H9 (cell line): ENCODE data around the gene BTBD7. TPM values are rescaled to one million over a fixed set of nuclear protein-coding genes. Genes with fewer than 3 reads are reported as not detected.

Source experiments
- DNase-seq: peaks from one replicate; pipeline ENCODE4 v3.0.0-alpha.2; 2017
- H2AFZ ChIP-seq: one replicate; pipeline ENCODE4 v1.6.1; 2013; ENCODE audit warnings: mild to moderate bottlenecking, low read length, control low read depth, moderate library complexity
- H2AK5ac ChIP-seq: 2 replicates; pipeline ENCODE4 v1.6.1; 2013; ENCODE audit warnings: low read length, control low read depth, mixed read lengths; ENCODE audit not compliant: insufficient read length
- H2BK120ac ChIP-seq: one replicate; pipeline ENCODE4 v1.6.1; 2013; ENCODE audit warnings: low read depth, mild to moderate bottlenecking, low read length, control low read depth, inconsistent platforms; ENCODE audit not compliant: poor library complexity, severe bottlenecking
- H2BK12ac ChIP-seq: 2 replicates; pipeline ENCODE4 v1.6.1; 2013; ENCODE audit warnings: low read length, control low read depth, mixed read lengths, low read depth; ENCODE audit not compliant: insufficient read length
- H2BK15ac ChIP-seq: 2 replicates; pipeline ENCODE4 v1.6.1; 2013; ENCODE audit warnings: low read depth, low read length, control low read depth
- H2BK20ac ChIP-seq: one replicate; pipeline ENCODE4 v1.6.1; 2013; ENCODE audit warnings: low read depth, mild to moderate bottlenecking, low read length, control low read depth, inconsistent platforms; ENCODE audit not compliant: poor library complexity, severe bottlenecking
- H2BK5ac ChIP-seq: 2 replicates; pipeline ENCODE4 v1.6.1; 2013; ENCODE audit warnings: low read length, control low read depth, mixed read lengths; ENCODE audit not compliant: insufficient read length
- H3K14ac ChIP-seq: 2 replicates; pipeline ENCODE4 v1.6.1; 2013; ENCODE audit warnings: low read length, control low read depth; ENCODE audit not compliant: insufficient read depth
- H3K18ac ChIP-seq: 2 replicates; pipeline ENCODE4 v1.6.1; 2013; ENCODE audit warnings: low read depth, mild to moderate bottlenecking, mixed read lengths, low read length, control low read depth; ENCODE audit not compliant: insufficient read length
- H3K23ac ChIP-seq: 2 replicates; pipeline ENCODE4 v1.6.1; 2013; ENCODE audit warnings: low read length, control low read depth, mixed read lengths, low read depth; ENCODE audit not compliant: insufficient read length
- H3K23me2 ChIP-seq: 2 replicates; pipeline ENCODE4 v1.6.1; 2013; ENCODE audit warnings: low read depth, mild to moderate bottlenecking, mixed read lengths, low read length, control low read depth; ENCODE audit not compliant: insufficient read length, poor library complexity, severe bottlenecking
- H3K27ac ChIP-seq: 2 replicates; pipeline ENCODE4 v1.5.1; 2013; ENCODE audit warnings: low read length, control low read depth, mixed read lengths, low read depth; ENCODE audit not compliant: insufficient read length
- H3K27me3 ChIP-seq: 2 replicates; pipeline ENCODE4 v1.6.1; 2013; ENCODE audit warnings: low read length, control low read depth, inconsistent platforms; ENCODE audit not compliant: insufficient read depth
- H3K4ac ChIP-seq: 2 replicates; pipeline ENCODE4 v1.6.1; 2013; ENCODE audit warnings: low read depth, mild to moderate bottlenecking, control low read depth, inconsistent platforms, low read length, moderate library complexity
- H3K4me1 ChIP-seq: 2 replicates; pipeline ENCODE4 v1.6.1; 2013; ENCODE audit warnings: low read length, control low read depth, inconsistent platforms; ENCODE audit not compliant: insufficient read depth
- H3K4me2 ChIP-seq: 2 replicates; pipeline ENCODE4 v1.6.1; 2013; ENCODE audit warnings: low read length, control low read depth, mixed read lengths; ENCODE audit not compliant: insufficient read length, insufficient read depth
- H3K56ac ChIP-seq: 2 replicates; pipeline ENCODE4 v1.6.1; 2013; ENCODE audit warnings: low read depth, mild to moderate bottlenecking, mixed read lengths, low read length, control low read depth; ENCODE audit not compliant: insufficient read length
- H3K79me1 ChIP-seq: 2 replicates; pipeline ENCODE4 v1.6.1; 2013; ENCODE audit warnings: low read depth, mild to moderate bottlenecking, moderate library complexity, low read length, control low read depth, inconsistent platforms; ENCODE audit not compliant: insufficient read depth, poor library complexity, severe bottlenecking
- H3K79me2 ChIP-seq: 2 replicates; pipeline ENCODE4 v1.6.1; 2013; ENCODE audit warnings: low read length, control low read depth, inconsistent platforms; ENCODE audit not compliant: insufficient read depth
- H3K9ac ChIP-seq: 2 replicates; pipeline ENCODE4 v1.6.1; 2013; ENCODE audit warnings: low read length, control low read depth, mixed read lengths; ENCODE audit not compliant: insufficient read length; ENCODE audit errors: extremely low read depth
- H3K9me3 ChIP-seq: one replicate; pipeline ENCODE4 v1.6.1; 2013; ENCODE audit warnings: low read depth, low read length, inconsistent platforms; ENCODE audit not compliant: control insufficient read depth
- H3T11ph ChIP-seq: one replicate; pipeline ENCODE4 v1.6.1; 2013; ENCODE audit warnings: mild to moderate bottlenecking, low read length, control low read depth, inconsistent platforms
- H4K20me1 ChIP-seq: one replicate; pipeline ENCODE4 v1.6.1; 2013; ENCODE audit not compliant: control insufficient read depth, insufficient read length, insufficient read depth
- H4K5ac ChIP-seq: 2 replicates; pipeline ENCODE4 v1.6.1; 2013; ENCODE audit warnings: low read depth, mild to moderate bottlenecking, mixed read lengths, low read length, control low read depth; ENCODE audit not compliant: insufficient read length
- H4K8ac ChIP-seq: replicated peaks from 2 replicates; pipeline ENCODE4 v1.6.1; 2013; ENCODE audit warnings: low read length, control low read depth, mixed read lengths, low read depth; ENCODE audit not compliant: insufficient read length
- H4K91ac ChIP-seq: 2 replicates; pipeline ENCODE4 v1.6.1; 2013; ENCODE audit warnings: low read depth, mild to moderate bottlenecking, moderate library complexity, mixed read lengths, low read length, control low read depth; ENCODE audit not compliant: insufficient read length
- H3K27ac Mint-ChIP-seq, 3 experiments: 2 replicates in 2 of 3; 3 replicates in 1 of 3; pipeline ENCODE4 v1.8.0; 2020 to 2021; ENCODE audit warnings: mixed read lengths in 3 of 3, mild to moderate bottlenecking in 1 of 3, moderate library complexity in 1 of 3
- H3K27me3 Mint-ChIP-seq: 2 replicates; pipeline ENCODE4 v1.8.0; 2021; ENCODE audit warnings: low read depth, mild to moderate bottlenecking, moderate library complexity, mixed read lengths
- H3K36me3 Mint-ChIP-seq, 3 experiments: 2 replicates in 2 of 3; 3 replicates in 1 of 3; pipeline ENCODE4 v1.8.0; 2020 to 2021; ENCODE audit warnings: low read depth in 3 of 3, mixed read lengths in 3 of 3; ENCODE audit not compliant: insufficient read depth in 1 of 3
- H3K4me1 Mint-ChIP-seq, 2 experiments: 2 replicates each; pipeline ENCODE4 v1.8.0; 2020; ENCODE audit warnings: mixed read lengths in 2 of 2
- H3K4me3 Mint-ChIP-seq, 2 experiments: 2 replicates in 1 of 2; 3 replicates in 1 of 2; pipeline ENCODE4 v1.8.0; 2020 to 2021; ENCODE audit warnings: mild to moderate bottlenecking in 2 of 2, mixed read lengths in 2 of 2, moderate library complexity in 1 of 2
- H3K9me3 Mint-ChIP-seq, 2 experiments: 2 replicates in 1 of 2; 3 replicates in 1 of 2; pipeline ENCODE4 v1.8.0; 2020; ENCODE audit warnings: mild to moderate bottlenecking in 2 of 2, mixed read lengths in 2 of 2, moderate library complexity in 1 of 2
- total RNA-seq: library from RNA; stranded (reverse); gene quantifications from 2 replicates; pipeline ENCODE4 v1.2.1, GENCODE V29; 2021
- TF ChIP-seq, protein P1 (sequence below): fragments of 200-600 bp; sonication (generic); conservative IDR thresholded peaks from 3 replicates; pipeline ENCODE4 v1.8.0; 2021; ENCODE audit warnings: antibody characterized with exemption, mild to moderate bottlenecking

Gene BTBD7
- total RNA-seq, 1 experiment from 2014 or later: 44.1 TPM

DNA sequence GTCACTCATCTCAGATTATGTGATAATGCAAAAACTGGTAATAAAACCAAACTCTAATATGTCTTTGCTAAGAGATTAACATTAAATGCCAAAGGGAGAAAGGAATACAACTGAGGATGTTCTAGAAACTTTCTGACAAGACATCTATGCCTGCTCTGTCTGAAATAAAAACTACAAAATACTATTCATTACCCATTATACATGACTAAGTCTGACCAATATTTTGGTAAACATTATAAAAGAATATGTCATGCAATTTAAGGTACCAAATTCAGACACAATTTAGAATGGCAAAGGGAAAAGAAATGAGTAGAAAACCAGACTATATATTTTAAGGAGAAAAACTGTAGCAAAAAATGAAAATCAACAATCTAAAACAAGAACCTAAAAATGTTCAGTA lies 86.3 kb downstream of the BTBD7 start:
- peaks cover 2 to 5% of the 10 kb centered on the region in 2 experiments; a peak in 3 of 4 replicates for H3K4me1 Mint-ChIP-seq
- H3K4ac ChIP-seq: no peak overlapping the region
- no peaks in the 10 kb centered on the region for H3K23me2 ChIP-seq
- no peak overlapping the region for H2AK5ac ChIP-seq
- H3K27me3 ChIP-seq: no peaks in the 10 kb centered on the region
- H2BK15ac ChIP-seq: no peak overlapping the region
- no peak overlapping the region for H2BK20ac ChIP-seq
- no peak overlapping the region for H3K9ac ChIP-seq
- H3K23ac ChIP-seq: no peak overlapping the region
- no peak overlapping the region for H3K4me3 Mint-ChIP-seq
- no peak overlapping the region for H3K4me2 ChIP-seq
- H4K5ac ChIP-seq: no peak overlapping the region
- H3K27ac ChIP-seq: no peak overlapping the region
- no peaks in the 10 kb centered on the region for H3K79me2 ChIP-seq
- H3K27me3 Mint-ChIP-seq: no peaks in the 10 kb centered on the region
- H3K9me3 ChIP-seq: no peaks in the 10 kb centered on the region
- H2BK120ac ChIP-seq: no peak overlapping the region
- H3K14ac ChIP-seq: no peak overlapping the region
- no peak overlapping the region for H2AFZ ChIP-seq
- H3K79me1 ChIP-seq: no peaks in the 10 kb centered on the region
- no peak overlapping the region for H3T11ph ChIP-seq
- H3K18ac ChIP-seq: no peak overlapping the region
- no peak for DNase-seq
- peaks cover 14 to 67% (median 51%) of the 10 kb centered on the region in 3 experiments for H3K36me3 Mint-ChIP-seq
- no peak overlapping the region for H3K27ac Mint-ChIP-seq
- H3K56ac ChIP-seq: no peak overlapping the region
- no peaks in the 10 kb centered on the region for H3K4me1 ChIP-seq
- no peak overlapping the region for H2BK12ac ChIP-seq
- H4K91ac ChIP-seq: no peak overlapping the region
- no peaks in the 10 kb centered on the region for H4K20me1 ChIP-seq
- no peaks in the 10 kb centered on the region for H3K9me3 Mint-ChIP-seq
- H2BK5ac ChIP-seq: no peak overlapping the region
- TF ChIP-seq, protein P1, sequence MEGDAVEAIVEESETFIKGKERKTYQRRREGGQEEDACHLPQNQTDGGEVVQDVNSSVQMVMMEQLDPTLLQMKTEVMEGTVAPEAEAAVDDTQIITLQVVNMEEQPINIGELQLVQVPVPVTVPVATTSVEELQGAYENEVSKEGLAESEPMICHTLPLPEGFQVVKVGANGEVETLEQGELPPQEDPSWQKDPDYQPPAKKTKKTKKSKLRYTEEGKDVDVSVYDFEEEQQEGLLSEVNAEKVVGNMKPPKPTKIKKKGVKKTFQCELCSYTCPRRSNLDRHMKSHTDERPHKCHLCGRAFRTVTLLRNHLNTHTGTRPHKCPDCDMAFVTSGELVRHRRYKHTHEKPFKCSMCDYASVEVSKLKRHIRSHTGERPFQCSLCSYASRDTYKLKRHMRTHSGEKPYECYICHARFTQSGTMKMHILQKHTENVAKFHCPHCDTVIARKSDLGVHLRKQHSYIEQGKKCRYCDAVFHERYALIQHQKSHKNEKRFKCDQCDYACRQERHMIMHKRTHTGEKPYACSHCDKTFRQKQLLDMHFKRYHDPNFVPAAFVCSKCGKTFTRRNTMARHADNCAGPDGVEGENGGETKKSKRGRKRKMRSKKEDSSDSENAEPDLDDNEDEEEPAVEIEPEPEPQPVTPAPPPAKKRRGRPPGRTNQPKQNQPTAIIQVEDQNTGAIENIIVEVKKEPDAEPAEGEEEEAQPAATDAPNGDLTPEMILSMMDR: no peak
- no peak overlapping the region for H4K8ac ChIP-seq
